ENCODE measurements around the gene CCL17. TPM values are rescaled to one million over a fixed set of nuclear protein-coding genes. Genes with fewer than 3 reads are reported as not detected.
"Not testable (repeated sequence)": the region's sequence is repeated elsewhere in the genome, so short reads cannot be mapped to it uniquely, and the experiment has no call there.

CCL17 gene
- total RNA-seq, 6 donors from 2014 or later = 2.8 to 24.2 (median 5.8) TPM; not detected in 3

- Histone ChIP-seq H3K36me3 (no peaks in the 10 kb centered on the region), H3K9me3 (no peaks in the 10 kb centered on the region), H3K27me3 (no peaks in the 10 kb centered on the region), H3K4me1 (peaks cover 8 to 29% (median 17%) of the 10 kb centered on the region in 4 donors), H3K4me3 (peak overlapping the region; percentile 51 to 63 (median 54)), H3K27ac (peak overlapping the region; percentile 86 to 94 (median 91))
- 57 to 67% methylated on average over 5 to 8 of the region's 9 CpGs for WGBS, 2 donors
- DNase-seq = no peak
- no peak for TF ChIP-seq EP300 (IDR thresholded peaks at IDR 0.05)
- TF ChIP-seq POLR2AphosphoS5 (IDR thresholded peaks at IDR 0.05) = no peak
- no peak for TF ChIP-seq CTCF (IDR thresholded peaks at IDR 0.05)
- no peak for TF ChIP-seq POLR2A (IDR thresholded peaks at IDR 0.05)
- ATAC-seq (ENCODE audit: low FRiP score in 2 of 2) = no peak
Observed at GRCh38 chr16:57373117-57373947, 31.2 kb upstream of the CCL17 start.

- TF ChIP-seq CTCF (IDR thresholded peaks at IDR 0.05) (no peak), POLR2AphosphoS5 (IDR thresholded peaks at IDR 0.05) (no peak), EP300 (IDR thresholded peaks at IDR 0.05) (no peak), POLR2A (IDR thresholded peaks at IDR 0.05) (no peak)
- DNase-seq (no peak), ATAC-seq (ENCODE audit: low FRiP score in 2 of 2) (no peak)
- Histone ChIP-seq H3K36me3 (no peaks in the 10 kb centered on the region), H3K27ac (peak overlapping the region; percentile 86 to 94 (median 91)), H3K4me3 (peak overlapping the region; percentile 51 to 63 (median 54)), H3K4me1 (peaks cover 14 to 35% (median 21%) of the 10 kb centered on the region in 4 donors), H3K9me3 (no peaks in the 10 kb centered on the region), H3K27me3 (no peaks in the 10 kb centered on the region)
- 59 to 61% methylated on average over 8 to 9 of the region's 9 CpGs for WGBS, 2 donors
Observed at GRCh38 chr16:57374067-57374534, 30.5 kb upstream of the CCL17 start.

GRCh38 chr16:57374925-57375465 lies 29.6 kb upstream of the CCL17 start:
- ATAC-seq (ENCODE audit: low FRiP score in 2 of 2); H3K9me3 ChIP-seq; H3K36me3 ChIP-seq; H3K27me3 ChIP-seq; DNase-seq: not testable (repeated sequence)
- Histone ChIP-seq H3K4me1 (peaks cover 16 to 42% (median 28%) of the 10 kb centered on the region in 4 donors), H3K4me3 (peak overlapping the region in 2 of 4 donors; percentile 51 to 63), H3K27ac (peak overlapping the region in 3 of 4 donors; percentile 86 to 93 (median 89))
- WGBS, 2 donors = 76 to 81% methylated on average over 8 of the region's 8 CpGs

- peaks cover 16 to 55% (median 36%) of the 10 kb centered on the region in 4 donors for H3K4me1 ChIP-seq
- no peaks in the 10 kb centered on the region for H3K9me3 ChIP-seq
- H3K36me3 ChIP-seq = peaks cover 0 to 7% (median 0%) of the 10 kb centered on the region in 4 donors
- DNase-seq = no peak
- ATAC-seq (ENCODE audit: low FRiP score in 2 of 2) = no peak
- WGBS, 2 donors = 87 to 96% methylated on average over 3 of the region's 3 CpGs
- no peaks in the 10 kb centered on the region for H3K27me3 ChIP-seq
- TF ChIP-seq EP300 (IDR thresholded peaks at IDR 0.05) (no peak), CTCF (IDR thresholded peaks at IDR 0.05) (no peak), POLR2A (IDR thresholded peaks at IDR 0.05) (no peak), POLR2AphosphoS5 (IDR thresholded peaks at IDR 0.05) (no peak)
- H3K4me3 ChIP-seq = peak overlapping the region in 1 of 4 donors; percentile 63
- peak overlapping the region in 2 of 4 donors; percentile 62 to 93 for H3K27ac ChIP-seq
Observed at GRCh38 chr16:57376313-57376818, 28.2 kb upstream of the CCL17 start.

All from upper lobe of left lung (tissue), 6 donors.